Fibroblast of skin of right biceps (primary cell): ENCODE results near the gene TMEM184A.

ENCODE experiments used
- DNase-seq: peaks from one replicate; pipeline ENCODE4 v3.0.0-alpha.2; 2013

TMEM184A gene

GRCh38 chr7:1555813-1556543 lies at the start of gene TMEM184A:
TSS of gene TMEM184A (minus strand) at chr7:1556205. CDS start at chr7:1555484, 721 bp downstream.
- DNase-seq: no peak

- no peak for DNase-seq
These were observed 48.4 kb upstream of the TMEM184A start for GRCh38 chr7:1604383-1604782.

GRCh38 chr7:1603346-1604225 lies 47.6 kb upstream of the TMEM184A start:
- DNase-seq: no peak

- DNase-seq: no peak
These were observed 46.4 kb upstream of the TMEM184A start for GRCh38 chr7:1602386-1602785.

GRCh38 chr7:1601956-1602355 lies 46.0 kb upstream of the TMEM184A start:
- DNase-seq: no peak

GRCh38 chr7:1599640-1600395 lies 43.8 kb upstream of the TMEM184A start:
- DNase-seq: no peak

GRCh38 chr7:1598961-1599639 lies 43.1 kb upstream of the TMEM184A start:
- DNase-seq: no peak

GRCh38 chr7:1598286-1598685 lies 42.3 kb upstream of the TMEM184A start:
- DNase-seq: no peak

- DNase-seq: no peak
These were observed 41.8 kb upstream of the TMEM184A start for GRCh38 chr7:1597791-1598190.

- no peak for DNase-seq
These were observed 41.2 kb upstream of the TMEM184A start for GRCh38 chr7:1597066-1597760.

- DNase-seq: no peak
These were observed 40.4 kb upstream of the TMEM184A start for GRCh38 chr7:1596181-1597043.

GRCh38 chr7:1595636-1596035 lies 39.6 kb upstream of the TMEM184A start:
- no peak for DNase-seq

- DNase-seq: no peak
These were observed 39.0 kb upstream of the TMEM184A start for GRCh38 chr7:1595027-1595426.

GRCh38 chr7:1593904-1594421 lies 38.0 kb upstream of the TMEM184A start:
- DNase-seq: no peak

- no peak for DNase-seq
These were observed 37.3 kb upstream of the TMEM184A start for GRCh38 chr7:1593091-1593866.

GRCh38 chr7:1592299-1592871 lies 36.4 kb upstream of the TMEM184A start:
- DNase-seq: no peak

- DNase-seq: no peak
These were observed 35.9 kb upstream of the TMEM184A start for GRCh38 chr7:1591876-1592275.

GRCh38 chr7:1591396-1591795 lies 35.4 kb upstream of the TMEM184A start:
- no peak for DNase-seq

GRCh38 chr7:1590887-1591286 lies 34.9 kb upstream of the TMEM184A start:
- DNase-seq: no peak

GRCh38 chr7:1590476-1590875 lies 34.5 kb upstream of the TMEM184A start:
- DNase-seq: no peak
